HepG2 (cell line): ENCODE measurements around the gene IYD. TPM values are rescaled to one million over a fixed set of nuclear protein-coding genes. Genes with fewer than 3 reads are reported as not detected.

ENCODE experiments used
- CBFB ChIP-seq: sonication (generic); formaldehyde crosslinking; IDR thresholded peaks from 2 replicates; pipeline ENCODE4 v1.4.0; 2020; ENCODE audit warnings: missing genetic modification reagents
- HOXA5 ChIP-seq: sonication (generic); formaldehyde crosslinking; IDR thresholded peaks from 2 replicates; pipeline ENCODE4 v1.4.0; 2020; ENCODE audit warnings: missing genetic modification reagents
- MED13 ChIP-seq: sonication (generic); formaldehyde crosslinking; IDR thresholded peaks from 2 replicates; pipeline ENCODE4 v1.5.0; 2020; ENCODE audit warnings: missing genetic modification reagents
- PCBP2 ChIP-seq: fragments of 200-400 bp; formaldehyde crosslinking; optimal IDR thresholded peaks from 2 replicates; pipeline ENCODE3; 2018; ENCODE audit warnings: low read length, low read depth; ENCODE audit not compliant: poor library complexity, severe bottlenecking
- RFX3 ChIP-seq: IDR thresholded peaks from 2 replicates; pipeline ENCODE4 v1.6.1; 2016; ENCODE audit warnings: missing biosample characterization, missing genetic modification reagents
- RFXANK ChIP-seq: IDR thresholded peaks from 2 replicates; pipeline ENCODE4 v1.6.1; 2016
- RXRB ChIP-seq: IDR thresholded peaks from 2 replicates; pipeline ENCODE4 v1.6.1; 2016; ENCODE audit warnings: borderline replicate concordance, missing genetic modification reagents, missing compliant biosample characterization
- SOX6 ChIP-seq, 2 experiments: fragments of 450-650 bp in 1 of 2; sonication (generic) in 1 of 2; formaldehyde crosslinking in 1 of 2; IDR thresholded peaks; 2 replicates each; pipeline versions ENCODE4 v1.4.0 to v1.6.1; 2017 to 2020; ENCODE audit warnings: antibody characterized with exemption in 1 of 2, mild to moderate bottlenecking in 1 of 2, missing genetic modification reagents in 1 of 2
- TERF1 ChIP-seq: sonication (generic); formaldehyde crosslinking; IDR thresholded peaks from 2 replicates; pipeline ENCODE4 v1.8.0; 2022; ENCODE audit warnings: mild to moderate bottlenecking, missing genetic modification reagents, moderate library complexity
- ZBTB42 ChIP-seq: sonication (generic); formaldehyde crosslinking; IDR thresholded peaks from 2 replicates; pipeline ENCODE4 v1.5.0; 2020; ENCODE audit warnings: mild to moderate bottlenecking, missing genetic modification reagents
- ZFP41 ChIP-seq: sonication (generic); formaldehyde crosslinking; IDR thresholded peaks from 2 replicates; pipeline ENCODE4 v1.4.0; 2020; ENCODE audit warnings: mild to moderate bottlenecking, missing genetic modification reagents, borderline replicate concordance
- ZNF180 ChIP-seq: sonication (generic); formaldehyde crosslinking; IDR thresholded peaks from 2 replicates; pipeline ENCODE4 v1.4.0; 2020; ENCODE audit warnings: low read depth, missing genetic modification reagents, borderline replicate concordance
- ZNF253 ChIP-seq: sonication (generic); formaldehyde crosslinking; IDR thresholded peaks from 2 replicates; pipeline ENCODE4 v1.8.0; 2022; ENCODE audit warnings: mild to moderate bottlenecking, missing genetic modification reagents, borderline replicate concordance
- ZNF30 ChIP-seq: sonication (generic); formaldehyde crosslinking; IDR thresholded peaks from 2 replicates; pipeline ENCODE4 v1.5.0; 2020; ENCODE audit warnings: mild to moderate bottlenecking, missing genetic modification reagents
- ZNF318 ChIP-seq: sonication (generic); formaldehyde crosslinking; IDR thresholded peaks from 2 replicates; pipeline ENCODE4 v1.4.0; 2020; ENCODE audit warnings: mild to moderate bottlenecking, missing genetic modification reagents
- polyA plus RNA-seq, 8 experiments: library from polyadenylated mRNA; depleted of rRNA in 3 of 8; stranded (reverse) in 7 of 8; unstranded in 1 of 8; fragments of >200 nt; fragmentation: Illumina TruSeq in 4 of 8; extraction: Trizol in 4 of 8; gene quantifications; 2 replicates each; pipeline versions ENCODE4 v1.2.1 to v1.2.3, GENCODE V29; 2011 to 2016; ENCODE audit warnings: low read depth in 4 of 8, missing spikeins in 1 of 8, mixed read lengths in 1 of 8; ENCODE audit not compliant: insufficient read depth in 1 of 8
- total RNA-seq, 5 experiments: library from RNA; depleted of rRNA; stranded (reverse); fragments of >200 nt; fragmentation: Illumina TruSeq; extraction: Trizol; gene quantifications; 2 replicates each; pipeline ENCODE4 v1.2.3, GENCODE V29; 2016; ENCODE audit warnings: low read depth in 1 of 5
- TF ChIP-seq, protein P1 (sequence below): sonication (generic); formaldehyde crosslinking; IDR thresholded peaks from 2 replicates; pipeline ENCODE4 v1.5.0; 2020; ENCODE audit warnings: mild to moderate bottlenecking, missing genetic modification reagents, moderate library complexity

IYD gene
- total and polyA plus RNA-seq, 2 of the 13 experiments (the other 11 are each of a cell fraction or from before 2014, with no cell fraction given), result 0.01 to 0.46 TPM

DNA sequence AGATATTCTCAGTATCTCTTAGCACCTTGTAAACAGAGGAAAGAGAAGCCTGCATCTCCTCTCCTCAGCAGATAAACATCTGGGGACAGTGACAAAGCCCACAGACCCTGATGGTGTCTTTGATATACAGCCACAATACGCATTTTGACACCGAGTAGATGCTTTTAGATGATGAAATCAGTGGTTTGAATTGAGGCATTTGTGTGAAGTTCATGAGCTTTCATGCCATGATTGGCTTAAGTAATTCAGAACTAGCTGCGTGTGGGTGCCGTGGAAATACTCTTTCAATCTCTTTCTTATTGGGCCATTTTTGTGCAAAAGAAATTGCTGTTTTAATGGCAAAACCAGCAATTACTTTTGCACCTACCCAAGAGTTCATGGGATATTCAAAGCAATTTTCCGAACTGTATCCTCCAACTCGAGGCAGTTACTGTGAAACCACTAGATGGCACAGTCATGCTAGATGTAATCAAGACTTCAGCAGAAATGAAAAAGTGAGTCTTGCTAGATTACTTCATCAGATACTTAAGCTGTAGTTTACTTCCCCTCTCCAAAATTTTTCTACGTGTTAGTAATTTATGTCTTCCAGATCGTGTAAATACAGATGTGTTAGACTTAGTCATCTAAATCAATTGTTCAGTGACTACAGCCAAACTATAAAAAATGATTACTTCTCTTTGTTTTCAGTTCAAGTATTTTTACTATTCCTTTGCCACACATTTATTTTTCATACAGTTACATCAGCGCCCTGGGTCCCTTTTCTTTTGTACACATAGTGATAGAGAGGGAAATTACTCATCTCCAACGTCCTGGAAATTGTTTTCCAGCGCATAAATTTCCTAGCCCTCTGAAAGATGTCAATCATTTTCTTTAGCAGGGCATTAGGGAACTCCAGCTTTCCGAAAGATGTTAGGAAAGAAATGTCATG is 49.4 kb downstream of the IYD start (continued):
- TF ChIP-seq, protein P1, sequence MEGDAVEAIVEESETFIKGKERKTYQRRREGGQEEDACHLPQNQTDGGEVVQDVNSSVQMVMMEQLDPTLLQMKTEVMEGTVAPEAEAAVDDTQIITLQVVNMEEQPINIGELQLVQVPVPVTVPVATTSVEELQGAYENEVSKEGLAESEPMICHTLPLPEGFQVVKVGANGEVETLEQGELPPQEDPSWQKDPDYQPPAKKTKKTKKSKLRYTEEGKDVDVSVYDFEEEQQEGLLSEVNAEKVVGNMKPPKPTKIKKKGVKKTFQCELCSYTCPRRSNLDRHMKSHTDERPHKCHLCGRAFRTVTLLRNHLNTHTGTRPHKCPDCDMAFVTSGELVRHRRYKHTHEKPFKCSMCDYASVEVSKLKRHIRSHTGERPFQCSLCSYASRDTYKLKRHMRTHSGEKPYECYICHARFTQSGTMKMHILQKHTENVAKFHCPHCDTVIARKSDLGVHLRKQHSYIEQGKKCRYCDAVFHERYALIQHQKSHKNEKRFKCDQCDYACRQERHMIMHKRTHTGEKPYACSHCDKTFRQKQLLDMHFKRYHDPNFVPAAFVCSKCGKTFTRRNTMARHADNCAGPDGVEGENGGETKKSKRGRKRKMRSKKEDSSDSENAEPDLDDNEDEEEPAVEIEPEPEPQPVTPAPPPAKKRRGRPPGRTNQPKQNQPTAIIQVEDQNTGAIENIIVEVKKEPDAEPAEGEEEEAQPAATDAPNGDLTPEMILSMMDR (CRISPR knock-in tag), result peak; percentile 90
- no peak for TF ChIP-seq ZNF30
- TF ChIP-seq RFXANK (CRISPR knock-in tag), result no peak
- no peak for TF ChIP-seq RFX3 (CRISPR knock-in tag)
- TF ChIP-seq CBFB (CRISPR knock-in tag), result no peak
- no peak for TF ChIP-seq ZNF318 (CRISPR knock-in tag)
- no peak for TF ChIP-seq SOX6 (IDR thresholded peaks at IDR 0.05)
- no peak for TF ChIP-seq SOX6 (CRISPR knock-in tag; IDR thresholded peaks at IDR 0.05)
- TF ChIP-seq HOXA5 (CRISPR knock-in tag), result 0 out of 2 replicates have a peak, but pooled peaks have one; percentile 51
- TF ChIP-seq PCBP2, result no peak
- TF ChIP-seq RXRB (CRISPR knock-in tag), result 0 out of 2 replicates have a peak, but pooled peaks have one; percentile 16
- TF ChIP-seq ZNF253 (CRISPR knock-in tag), result no peak
- no peak for TF ChIP-seq MED13 (CRISPR knock-in tag)
- TF ChIP-seq ZNF180, result no peak
- TF ChIP-seq ZFP41, result no peak
- no peak for TF ChIP-seq ZBTB42 (CRISPR knock-in tag)
- TF ChIP-seq TERF1, result no peak
